Measurements from ENCODE around the gene PNLIP.

Gene PNLIP

DNA sequence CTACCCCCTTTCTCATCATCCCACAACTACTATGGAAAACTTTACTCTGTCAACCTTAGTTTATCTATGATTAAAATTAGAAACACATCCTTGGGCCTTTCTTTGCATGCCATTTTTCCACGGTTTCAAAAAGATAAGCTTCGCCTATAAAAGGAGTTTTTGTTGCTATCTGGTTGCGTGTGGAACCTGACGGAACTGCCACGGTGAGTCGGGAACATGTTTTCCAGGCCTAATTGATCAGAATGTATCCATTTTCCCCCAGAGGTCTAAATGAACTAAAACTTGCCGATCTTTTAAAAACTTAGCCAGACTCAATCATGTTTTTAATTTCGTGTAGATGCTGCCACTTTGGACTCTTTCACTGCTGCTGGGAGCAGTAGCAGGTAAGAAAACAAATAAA lies at the start of gene PNLIP:
PNLIP (plus strand) TSS at position 176 of the 400 bp plus-strand sequence; CDS start at position 338, 162 bp downstream.
- no peak for DNase-seq

DNA sequence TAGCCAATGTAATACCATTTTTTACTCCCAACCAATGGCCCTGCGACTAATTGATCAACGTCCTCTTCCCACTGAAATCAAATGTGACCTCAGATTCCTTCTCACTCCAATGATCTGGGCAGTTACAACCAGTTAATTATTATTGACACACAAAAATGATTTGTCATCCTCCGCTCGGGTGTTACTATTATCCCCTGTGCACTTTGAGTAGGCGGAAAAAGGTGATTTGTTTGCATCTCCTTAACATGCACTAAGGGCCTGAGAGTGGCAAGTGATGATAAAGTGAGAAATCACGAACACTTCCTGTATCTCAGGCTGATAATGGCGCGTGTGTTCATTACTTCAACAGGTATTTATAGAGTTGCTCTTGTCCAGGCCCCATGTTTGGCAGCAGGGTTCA lies 40.9 kb upstream of the PNLIP start:
- no peak for DNase-seq

DNA sequence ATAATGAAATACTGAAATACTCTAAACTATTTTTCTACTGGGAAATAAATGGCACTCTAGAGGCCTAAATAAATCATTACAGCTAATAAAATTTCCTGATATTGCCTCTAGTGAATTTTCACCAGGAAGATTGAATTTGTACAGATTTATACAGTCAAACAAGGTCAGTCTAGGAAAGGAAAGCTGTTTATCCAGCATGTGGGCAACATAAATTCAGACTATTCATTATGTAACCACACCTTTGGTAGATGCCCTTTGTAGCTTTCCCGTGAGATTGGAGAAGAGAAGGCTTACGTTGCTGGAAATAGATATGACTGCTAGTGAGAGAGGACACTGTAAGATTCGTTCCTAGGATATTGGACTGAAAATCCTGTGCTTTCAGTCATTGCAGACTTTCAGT lies 35.2 kb upstream of the PNLIP start:
- DNase-seq, result no peak

DNA sequence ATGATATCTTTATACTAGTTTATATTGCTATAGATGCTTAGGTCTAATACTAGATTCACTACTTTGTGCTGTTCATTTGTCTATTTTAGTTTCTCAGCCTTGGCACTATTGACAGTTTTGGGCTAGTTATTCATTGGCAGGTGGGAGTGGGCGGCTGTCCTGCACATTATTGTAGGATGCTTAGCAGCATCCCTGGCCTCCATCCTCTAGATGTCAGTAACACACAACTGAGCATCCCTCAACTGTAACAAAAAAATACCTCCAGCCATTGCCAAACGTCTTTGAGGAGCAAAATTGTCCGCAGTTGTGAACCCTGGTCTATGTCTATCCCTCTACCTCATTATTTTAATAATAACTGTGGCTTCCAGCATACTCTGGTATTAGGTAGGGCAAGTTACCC lies 34.4 kb upstream of the PNLIP start:
- DNase-seq, result peak; percentile 6

DNA sequence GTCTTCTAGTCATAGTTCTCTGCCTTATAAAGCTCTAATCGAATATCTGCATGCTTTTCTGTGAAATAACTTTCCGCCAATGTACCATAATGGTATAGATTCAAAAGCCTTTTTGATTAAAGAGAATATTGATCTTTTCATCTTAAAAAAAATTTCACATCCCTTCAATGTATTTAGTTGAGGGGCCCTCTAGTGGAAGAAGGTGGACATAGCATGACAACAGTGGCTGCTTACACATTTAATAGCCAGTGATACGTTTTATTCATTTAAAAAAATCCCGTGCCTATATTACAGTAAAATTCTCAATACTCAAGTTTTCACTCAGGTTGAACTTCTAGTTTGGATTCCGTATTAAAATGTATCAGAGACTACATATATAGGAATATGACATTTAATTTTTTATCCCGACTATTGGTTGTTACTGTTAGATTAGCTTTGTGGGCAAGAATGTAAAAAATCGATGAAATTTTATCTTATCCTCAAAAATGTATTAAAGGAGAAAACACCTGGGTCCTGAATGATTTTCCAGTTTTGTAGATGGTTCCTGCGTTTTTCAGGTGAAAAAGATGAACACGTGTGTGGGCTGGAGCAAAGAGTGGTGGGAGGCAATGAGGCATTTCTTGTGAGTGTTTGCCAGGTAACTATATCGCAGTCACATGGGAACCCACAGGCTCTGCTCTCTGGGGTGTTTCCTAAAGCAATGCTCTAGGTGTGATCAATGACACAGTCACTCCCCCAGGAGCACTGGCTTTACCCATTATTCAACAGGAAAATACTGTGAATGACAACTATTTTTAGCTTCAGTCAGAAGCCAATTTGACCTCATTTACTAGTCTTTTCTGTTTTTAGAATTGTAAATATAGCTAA lies 24.1 kb upstream of the PNLIP start:
- peak; percentile 32 for DNase-seq

DNA sequence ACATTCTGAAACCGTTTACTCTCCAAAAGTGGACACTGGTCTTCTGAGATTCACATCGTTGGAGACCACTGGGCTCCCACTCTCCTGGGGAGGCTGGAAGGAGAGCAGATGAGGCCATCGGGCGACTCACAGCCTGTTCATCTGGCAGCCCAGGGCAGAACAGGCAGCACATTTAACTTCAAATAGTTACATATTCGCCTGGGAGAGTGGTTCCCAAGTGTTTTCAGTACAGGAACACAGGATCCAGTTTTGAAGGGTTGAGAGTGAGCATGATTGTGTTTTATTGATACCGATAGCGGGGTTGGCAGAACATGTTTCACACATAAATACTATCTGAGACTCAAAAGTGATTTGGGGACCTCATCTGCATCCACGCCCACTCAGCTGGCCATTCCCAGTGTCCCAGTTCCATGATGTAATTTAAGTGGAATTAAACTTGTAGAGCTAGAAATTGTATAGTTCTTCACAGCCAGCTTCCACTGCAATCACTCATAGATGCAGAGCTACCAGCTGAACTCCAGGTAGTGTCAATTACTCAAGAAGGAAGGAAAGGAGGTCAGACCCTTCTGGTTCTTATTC lies 22.8 kb upstream of the PNLIP start:
- no peak for DNase-seq

DNA sequence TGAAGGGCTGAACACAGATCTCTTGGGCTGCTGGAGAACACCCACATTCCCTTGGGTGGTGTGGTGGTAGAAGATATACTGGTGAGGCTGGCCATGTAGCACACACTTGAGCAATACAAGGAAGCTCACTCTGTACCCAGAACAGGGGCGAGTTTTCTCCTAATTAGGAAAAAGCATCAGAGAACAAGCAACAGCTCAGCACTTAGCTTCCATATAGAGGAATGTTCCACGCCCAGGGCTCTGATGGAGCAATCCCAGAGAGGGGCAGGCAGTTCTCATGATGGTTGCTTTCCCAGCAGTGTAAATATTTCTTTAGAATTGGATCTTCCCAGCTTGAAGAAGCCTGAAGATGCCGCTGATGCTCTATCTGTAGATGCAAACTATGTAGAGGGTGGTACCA lies 21.0 kb upstream of the PNLIP start:
- DNase-seq, result no peak

DNA sequence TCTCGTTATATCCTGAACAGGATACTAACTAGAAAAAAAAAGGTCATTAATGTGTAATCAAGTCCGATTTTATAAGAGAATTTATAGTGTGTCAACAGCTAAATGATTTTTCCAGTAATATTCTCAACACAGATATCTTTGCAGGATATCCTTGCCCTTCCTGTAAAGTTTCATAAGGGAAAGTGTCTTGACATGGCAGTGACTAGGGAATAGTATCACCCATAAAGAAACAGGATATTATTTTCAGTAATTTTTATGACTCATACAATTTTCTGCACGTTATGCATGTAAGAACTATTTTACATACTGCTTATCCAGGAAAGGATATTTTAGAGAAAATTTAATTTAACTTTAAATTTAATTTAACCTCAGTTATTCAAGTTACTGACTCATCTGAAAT lies 19.5 kb upstream of the PNLIP start:
- DNase-seq, result no peak

DNA sequence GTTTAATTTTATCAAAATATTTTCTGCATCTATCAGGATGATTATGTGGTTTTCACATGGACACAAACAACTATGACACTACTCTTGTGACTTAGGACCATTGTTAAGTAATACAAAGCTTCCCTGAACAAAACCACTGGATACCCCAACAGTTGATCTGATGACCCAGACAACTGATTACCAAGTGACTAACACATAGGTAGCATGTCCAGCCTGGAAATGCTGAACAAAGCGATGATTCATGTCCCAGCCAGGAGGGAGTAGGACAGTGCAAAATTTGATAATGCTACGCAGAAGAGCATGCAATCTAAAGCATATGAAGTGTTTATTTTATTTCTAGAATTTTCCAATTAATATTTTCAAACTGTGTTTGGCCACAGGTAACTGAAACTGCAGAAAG lies 8.9 kb upstream of the PNLIP start:
- DNase-seq, result no peak

DNA sequence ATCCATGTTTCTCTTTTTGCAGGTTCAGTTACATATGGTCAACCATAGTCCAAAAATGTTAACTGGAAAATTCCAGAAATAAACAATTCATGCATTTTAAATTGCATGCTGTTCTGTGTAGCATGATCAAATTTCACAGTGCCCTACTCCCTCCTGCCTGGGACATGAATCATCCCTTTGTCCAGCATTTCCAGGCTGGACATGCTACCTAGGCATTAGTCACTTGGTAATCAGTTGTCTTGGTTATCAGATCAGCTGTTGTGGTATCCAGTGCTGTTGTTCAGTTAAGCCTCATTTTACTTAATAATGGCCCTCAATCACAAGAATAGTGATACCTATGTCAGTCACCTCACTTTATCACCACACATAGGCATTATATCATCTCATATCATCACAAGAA lies 7.3 kb upstream of the PNLIP start:
- DNase-seq, result no peak

DNA sequence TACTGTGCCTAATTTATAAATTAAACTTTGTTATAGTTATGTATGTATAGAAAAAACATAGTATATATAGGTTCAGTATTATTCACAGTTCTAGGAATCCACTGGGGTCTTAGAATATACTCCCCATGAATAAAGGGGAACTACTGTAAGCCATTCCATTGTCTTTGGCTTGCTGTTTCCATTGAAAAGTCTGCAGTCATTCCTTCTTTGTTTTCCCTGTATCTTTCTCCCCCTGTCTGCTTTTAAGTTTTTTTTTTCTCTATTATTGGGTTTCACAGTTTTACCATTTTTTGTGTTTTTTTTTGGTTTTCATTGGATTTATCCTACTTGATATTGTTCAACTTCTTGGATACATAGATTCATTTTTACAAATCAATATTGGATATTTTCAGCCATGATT lies 6.7 kb upstream of the PNLIP start:
- no peak for DNase-seq

DNA sequence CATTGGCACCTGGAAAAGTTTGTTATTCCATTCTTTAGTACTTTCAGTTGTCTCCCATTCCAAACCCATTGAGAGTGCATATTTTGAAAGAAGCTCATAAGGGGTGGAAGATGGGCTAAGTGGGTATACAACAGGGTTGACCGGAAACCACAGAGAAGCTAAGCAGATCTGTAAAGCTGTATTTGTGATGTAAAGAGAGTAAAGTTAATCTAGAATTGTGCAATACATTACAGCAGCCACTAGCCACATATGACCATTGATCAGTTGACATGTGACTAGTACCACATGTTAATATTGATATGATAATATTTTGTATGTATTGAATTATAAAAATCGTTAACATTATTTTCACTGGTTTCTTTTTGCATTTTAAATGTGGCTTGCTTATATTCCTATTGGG lies 4.9 kb upstream of the PNLIP start:
- DNase-seq, result no peak

DNA sequence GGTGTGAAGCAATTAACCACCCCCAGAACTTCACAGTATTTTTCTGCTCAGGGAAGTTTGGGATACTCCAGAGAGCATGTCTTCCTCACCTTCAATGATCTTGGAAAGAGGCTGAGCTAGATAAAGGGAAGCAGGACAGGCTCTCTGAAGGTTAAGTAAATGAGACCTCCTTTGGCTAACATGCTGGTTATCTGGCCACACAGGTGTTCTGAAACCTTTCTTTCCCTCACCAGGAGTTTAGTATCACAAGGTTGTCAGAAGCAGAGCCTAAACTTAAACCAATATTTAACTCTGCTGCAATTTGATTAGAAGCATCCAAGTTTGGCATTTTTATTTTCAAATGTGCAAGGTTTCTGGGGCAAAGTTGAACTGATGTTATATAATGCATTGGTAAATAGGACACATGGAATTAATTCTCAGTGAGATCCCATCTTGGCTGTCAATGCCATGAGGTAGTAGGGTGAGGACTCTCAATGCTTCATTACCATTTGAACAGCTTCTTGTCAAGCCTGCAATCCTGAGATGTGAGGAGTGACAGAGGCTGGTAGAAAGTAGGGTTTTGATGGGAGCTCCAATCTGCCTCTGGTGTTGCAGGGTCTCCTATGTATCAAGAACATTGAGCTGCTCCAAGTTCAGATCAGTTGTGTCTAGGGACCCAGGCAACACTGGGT lies 3.6 kb upstream of the PNLIP start:
- no peak for DNase-seq

DNA sequence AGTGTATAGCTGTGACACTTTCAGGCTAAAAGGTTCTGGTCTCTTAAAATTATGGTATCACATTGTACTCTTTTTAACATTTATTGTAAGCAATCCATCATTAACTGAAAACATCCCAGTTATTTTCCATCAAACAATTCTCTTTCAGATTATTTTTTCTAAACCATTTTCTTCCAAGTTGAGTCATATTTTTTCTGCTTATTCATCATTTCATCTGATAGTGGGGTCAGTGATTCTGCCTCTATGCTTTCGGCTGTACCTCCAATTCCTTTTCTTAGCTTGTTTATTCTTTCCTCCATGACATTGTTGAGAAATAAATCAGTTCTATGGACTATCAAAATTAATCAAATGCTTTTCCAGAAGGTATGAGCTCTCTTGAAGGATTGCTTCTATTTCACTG lies 609 bp upstream of the PNLIP start:
- no peak for DNase-seq

DNA sequence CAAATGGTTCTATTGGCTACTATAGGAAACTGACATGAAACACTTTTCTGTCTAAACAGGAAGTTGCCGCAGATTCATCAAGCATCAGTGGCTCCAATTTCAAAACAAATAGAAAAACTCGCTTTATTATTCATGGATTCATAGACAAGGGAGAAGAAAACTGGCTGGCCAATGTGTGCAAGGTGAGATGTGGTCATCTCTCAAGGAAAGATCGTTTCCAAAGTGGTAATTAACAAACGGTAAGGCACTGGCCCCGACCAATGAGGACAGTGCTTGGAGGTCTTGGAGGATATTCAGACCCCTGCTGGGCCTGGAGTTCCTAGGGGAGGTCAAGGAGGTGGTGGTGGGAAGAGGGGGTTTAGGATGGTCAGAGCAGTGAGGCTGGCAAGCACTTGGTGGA lies 2.6 kb downstream of the PNLIP start:
- DNase-seq, result no peak

DNA sequence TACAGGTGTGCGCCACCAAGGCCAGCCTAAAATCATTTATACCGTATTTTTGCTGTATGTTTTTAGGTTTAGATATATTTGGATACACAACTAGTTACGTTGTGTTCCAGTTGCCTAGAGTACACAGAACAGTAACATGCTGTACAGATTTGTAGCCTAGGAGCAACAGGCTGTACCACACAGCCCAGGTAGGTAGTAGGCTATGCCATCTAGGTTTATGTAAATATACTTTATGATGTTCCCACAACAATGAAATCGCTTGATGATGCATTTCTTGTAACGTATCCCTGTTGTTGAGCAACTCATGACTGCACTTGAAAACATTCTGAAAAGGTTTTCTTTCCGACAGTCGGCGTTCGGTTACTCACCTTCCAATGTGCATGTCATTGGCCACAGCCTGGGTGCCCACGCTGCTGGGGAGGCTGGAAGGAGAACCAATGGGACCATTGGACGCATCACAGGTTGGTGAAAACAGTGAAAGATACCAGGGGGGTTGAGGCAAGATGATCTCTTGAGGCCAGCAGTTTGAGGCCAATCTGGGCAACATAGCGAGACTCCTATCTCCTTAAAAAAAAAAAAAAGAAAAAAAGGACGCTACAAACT lies 7.7 kb downstream of the PNLIP start:
- DNase-seq, result no peak

DNA sequence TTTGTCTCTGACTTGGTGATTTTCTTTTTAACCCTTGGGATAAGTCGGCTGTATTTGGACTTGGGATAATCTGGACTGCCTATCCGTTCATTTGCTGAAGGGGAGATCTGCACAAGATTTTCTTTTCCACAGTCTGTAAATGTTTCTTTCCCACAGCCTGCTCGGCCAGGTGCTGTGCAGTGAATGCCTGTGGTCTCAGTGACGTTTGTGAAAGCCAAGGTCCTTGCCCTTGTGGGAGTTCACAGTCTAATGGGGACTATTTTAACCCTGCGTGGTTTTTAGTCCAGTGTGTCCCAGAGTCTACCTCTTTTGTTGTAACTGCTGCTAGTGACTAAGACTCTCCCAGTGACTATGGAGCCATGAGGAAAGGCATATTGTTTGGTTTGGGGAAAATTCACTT lies 8.9 kb downstream of the PNLIP start:
- DNase-seq, result no peak

DNA sequence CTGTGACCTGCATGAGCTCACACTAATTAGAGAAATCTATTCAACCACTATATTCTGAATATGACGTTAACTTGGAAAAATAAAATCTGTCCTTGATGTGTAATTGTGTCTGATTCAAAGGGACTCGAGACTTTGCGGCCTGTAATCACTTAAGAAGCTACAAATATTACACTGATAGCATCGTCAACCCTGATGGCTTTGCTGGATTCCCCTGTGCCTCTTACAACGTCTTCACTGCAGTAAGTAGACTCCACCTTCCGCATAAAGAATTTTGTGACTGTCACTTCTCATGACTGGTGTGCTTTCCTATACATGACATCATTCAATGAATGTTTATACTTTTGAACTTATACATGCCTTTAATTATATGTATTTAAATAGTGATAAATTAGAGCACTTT lies 10.1 kb downstream of the PNLIP start:
- no peak for DNase-seq

DNA sequence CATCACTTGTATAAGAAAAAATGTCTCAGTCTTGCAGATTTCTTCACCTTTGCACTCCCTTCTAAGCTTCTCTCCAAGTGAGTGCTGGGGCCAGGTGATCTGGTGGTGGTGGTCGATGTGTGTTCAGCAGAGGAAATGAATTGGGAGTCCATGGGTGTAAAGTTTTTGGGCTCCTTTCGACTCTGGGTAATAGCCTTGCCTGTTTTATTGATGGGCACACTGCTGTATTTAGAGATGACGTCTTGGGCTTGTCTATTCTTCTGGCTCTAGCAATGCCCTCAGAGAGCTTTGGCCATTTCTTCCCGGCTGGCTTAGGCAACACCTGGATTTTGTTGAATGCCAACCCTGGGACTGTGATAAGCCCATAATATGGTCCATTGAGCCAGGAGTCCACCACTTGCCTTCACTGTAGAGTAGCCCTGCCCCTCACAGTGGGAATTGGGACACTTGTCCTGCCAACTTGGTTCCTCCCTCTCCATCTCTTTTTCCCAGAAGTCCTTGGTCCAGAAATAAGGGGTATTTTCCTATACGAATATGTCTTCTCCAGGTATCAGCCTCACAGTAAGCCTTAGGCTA lies 11.7 kb downstream of the PNLIP start:
- no peak for DNase-seq

DNA sequence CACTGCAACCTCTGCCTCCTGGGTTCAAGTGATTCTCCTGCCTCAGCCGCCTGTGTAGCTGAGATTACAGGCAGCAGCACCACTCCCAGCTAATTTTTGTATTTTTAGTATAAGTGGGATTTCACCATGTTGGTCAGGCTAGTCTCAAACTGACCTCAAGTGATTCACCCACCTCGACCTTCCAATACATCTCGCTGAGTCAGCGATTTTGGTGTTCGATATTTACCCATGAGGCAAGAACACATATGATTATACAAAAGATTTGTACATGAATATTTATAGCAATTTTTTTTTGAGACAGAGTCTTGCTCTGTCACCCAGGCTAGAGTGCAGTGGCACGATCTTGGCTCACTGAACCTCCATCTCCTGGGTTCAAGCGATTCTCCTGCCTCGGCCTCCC lies 19.8 kb downstream of the PNLIP start:
- no peak for DNase-seq

DNA sequence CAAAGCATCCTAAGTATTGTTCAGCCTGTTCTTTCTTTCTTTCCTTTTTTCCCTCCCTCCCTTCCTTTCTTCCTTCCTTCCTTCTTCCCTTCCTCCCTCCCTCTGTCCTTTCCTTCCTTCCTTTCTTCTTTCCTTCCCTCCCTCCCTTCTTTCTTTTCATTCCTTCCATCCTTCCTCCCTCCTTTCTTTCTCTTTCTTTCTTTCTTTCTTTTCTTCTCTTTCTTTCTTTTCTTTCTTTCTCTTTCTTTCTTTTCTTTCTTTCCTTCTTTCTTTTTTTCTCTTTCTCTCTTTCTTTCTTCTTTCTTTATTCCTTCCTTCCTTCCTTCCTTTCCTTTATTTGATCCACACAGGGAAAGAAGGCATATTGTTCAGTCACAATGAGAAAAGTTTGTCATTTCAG lies 21.2 kb downstream of the PNLIP start:
- no peak for DNase-seq

DNA sequence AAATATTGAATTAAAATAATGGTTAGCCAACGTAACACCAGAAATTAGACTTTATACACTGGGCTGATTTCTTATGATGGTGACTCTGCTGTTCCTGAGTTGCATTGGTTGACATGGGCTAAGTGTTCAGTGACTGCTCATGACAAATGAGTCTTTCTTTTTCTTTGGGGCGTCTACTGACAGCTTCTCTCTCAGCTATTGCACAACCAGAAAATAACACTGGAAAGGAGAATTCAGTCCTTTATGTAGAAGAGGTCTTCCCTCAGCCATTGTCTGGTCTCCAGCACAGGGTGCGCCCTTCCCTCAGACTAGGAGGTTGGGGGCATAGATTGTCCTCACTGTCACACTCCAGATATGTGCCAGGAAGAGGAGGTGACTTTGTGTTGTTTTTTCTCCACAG lies 21.6 kb downstream of the PNLIP start:
- no peak for DNase-seq

DNA sequence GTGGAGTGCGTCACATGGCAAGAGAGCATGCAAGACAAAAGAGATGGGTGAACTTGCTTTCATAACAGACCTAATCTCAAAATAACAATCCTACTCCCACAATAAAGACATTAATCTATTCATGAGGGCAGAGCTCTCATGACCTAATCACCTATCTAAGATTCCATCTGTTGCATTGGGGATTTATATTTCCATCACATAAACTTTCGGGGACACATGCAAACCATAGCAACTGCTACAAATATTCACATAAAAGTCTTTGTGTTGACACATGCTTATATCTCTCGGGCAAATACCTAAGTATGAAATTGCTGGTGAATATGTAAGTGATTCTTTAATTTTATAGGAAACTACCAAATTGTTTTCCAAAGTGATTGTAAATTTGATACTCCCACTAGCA lies 29.1 kb downstream of the PNLIP start:
- no peak for DNase-seq
